Chondrocyte (in vitro differentiated cells): ENCODE measurements around the gene SLC29A3. TPM values are rescaled to one million over a fixed set of nuclear protein-coding genes. Genes with fewer than 3 reads are reported as not detected.

Source experiments
- DNase-seq: peaks from one replicate; pipeline ENCODE4 v3.0.0; 2021; ENCODE audit warnings: mixed read lengths, low spot score
- H3K27ac Mint-ChIP-seq: one replicate; pipeline ENCODE4 v1.8.0; 2021; ENCODE audit warnings: mild to moderate bottlenecking, moderate library complexity, mixed read lengths; ENCODE audit not compliant: unreplicated experiment
- H3K27me3 Mint-ChIP-seq: 2 replicates; pipeline ENCODE4 v1.8.0; 2021; ENCODE audit warnings: low read depth, mixed read lengths
- H3K36me3 Mint-ChIP-seq: 2 replicates; pipeline ENCODE4 v1.8.0; 2021; ENCODE audit warnings: low read depth, mixed read lengths
- H3K4me1 Mint-ChIP-seq: 2 replicates; pipeline ENCODE4 v1.8.0; 2021; ENCODE audit warnings: low read depth, mild to moderate bottlenecking, mixed read lengths
- H3K4me3 Mint-ChIP-seq: one replicate; pipeline ENCODE4 v1.8.0; 2021; ENCODE audit warnings: mild to moderate bottlenecking, moderate library complexity, mixed read lengths; ENCODE audit not compliant: unreplicated experiment
- H3K9me3 Mint-ChIP-seq: 2 replicates; pipeline ENCODE4 v1.8.0; 2021; ENCODE audit warnings: low read depth, mixed read lengths
- CTCF ChIP-seq: fragments of 200-600 bp; sonication (generic); IDR thresholded peaks from 2 replicates; pipeline ENCODE4 v1.5.0; 2021; ENCODE audit warnings: antibody characterized with exemption, mild to moderate bottlenecking, moderate library complexity
- total RNA-seq: library from RNA; stranded (reverse); gene quantifications from 3 replicates; pipeline ENCODE4 v1.2.1, GENCODE V29; 2021

Gene SLC29A3
- total RNA-seq, 1 donor from 2014 or later, result 3.8 TPM

- Mint-ChIP-seq H3K4me1 (peaks cover 11% of the 10 kb centered on the region), H3K27me3 (no peaks in the 10 kb centered on the region), H3K9me3 (no peaks in the 10 kb centered on the region), H3K36me3 (peaks cover 9% of the 10 kb centered on the region), H3K27ac (no peak overlapping the region), H3K4me3 (no peak overlapping the region)
- no peak for TF ChIP-seq CTCF
- no peak for DNase-seq
Measured at GRCh38 chr10:71277914-71278665, 41.0 kb upstream of the SLC29A3 start.

- H3K27ac Mint-ChIP-seq, result no peak overlapping the region
- H3K27me3 Mint-ChIP-seq, result no peaks in the 10 kb centered on the region
- H3K36me3 Mint-ChIP-seq, result peaks cover 10% of the 10 kb centered on the region
- H3K4me3 Mint-ChIP-seq, result no peak overlapping the region
- TF ChIP-seq CTCF, result no peak
- peaks cover 11% of the 10 kb centered on the region for H3K4me1 Mint-ChIP-seq
- peak; percentile 72 for DNase-seq
- no peaks in the 10 kb centered on the region for H3K9me3 Mint-ChIP-seq
Measured at GRCh38 chr10:71278691-71279588, 40.1 kb upstream of the SLC29A3 start.

- H3K9me3 Mint-ChIP-seq, result no peaks in the 10 kb centered on the region
- H3K4me3 Mint-ChIP-seq, result no peak overlapping the region
- no peak for TF ChIP-seq CTCF
- H3K4me1 Mint-ChIP-seq, result peaks cover 7% of the 10 kb centered on the region
- H3K27ac Mint-ChIP-seq, result no peak overlapping the region
- peaks cover 12% of the 10 kb centered on the region for H3K36me3 Mint-ChIP-seq
- DNase-seq, result peak; percentile 81
- H3K27me3 Mint-ChIP-seq, result no peaks in the 10 kb centered on the region
Measured at GRCh38 chr10:71279590-71280170, 39.4 kb upstream of the SLC29A3 start.

GRCh38 chr10:71280216-71280615 is 38.8 kb upstream of the SLC29A3 start:
- Mint-ChIP-seq H3K4me3 (no peak overlapping the region), H3K4me1 (peaks cover 2% of the 10 kb centered on the region), H3K27ac (no peak overlapping the region), H3K9me3 (no peaks in the 10 kb centered on the region), H3K36me3 (peaks cover 12% of the 10 kb centered on the region), H3K27me3 (no peaks in the 10 kb centered on the region)
- no peak for TF ChIP-seq CTCF
- no peak for DNase-seq

GRCh38 chr10:71280825-71281224 is 38.2 kb upstream of the SLC29A3 start:
- H3K36me3 Mint-ChIP-seq, result peaks cover 12% of the 10 kb centered on the region
- H3K27ac Mint-ChIP-seq, result no peak overlapping the region
- TF ChIP-seq CTCF, result no peak
- no peaks in the 10 kb centered on the region for H3K9me3 Mint-ChIP-seq
- no peaks in the 10 kb centered on the region for H3K27me3 Mint-ChIP-seq
- H3K4me1 Mint-ChIP-seq, result no peaks in the 10 kb centered on the region
- no peak for DNase-seq
- H3K4me3 Mint-ChIP-seq, result no peak overlapping the region
